HCT116 (cell line): ENCODE results near the gene IFITM5. TPM values are rescaled to one million over a fixed set of nuclear protein-coding genes. Genes with fewer than 3 reads are reported as not detected.

Experiments
- ATAC-seq: fragments of 200-7000 bp; cut with Tn5 transposase; 2 replicates; pipeline ENCODE4 v1.9.1; 2020; ENCODE audit warnings: mild to moderate bottlenecking, moderate library complexity
- BruUV-seq: library from RNA; stranded (reverse); fragments of 400-500 nt; replicated peaks from 2 replicates; lab custom pipeline; 2021; lab: Mats Ljungman, UMichigan
- CTCF ChIA-PET: fragments of 300-600 bp; sonication (Branson Sonifier 250); formaldehyde crosslinking; loops from one replicate; lab custom pipeline; 2021; ENCODE audit warnings: antibody characterized with exemption; lab: Charles Lee
- POLR2A ChIA-PET: fragments of 300-600, 350-600 bp; sonication (Branson Sonifier 250); formaldehyde crosslinking; loops from one replicate; lab custom pipeline; 2021; ENCODE audit warnings: antibody characterized with exemption; lab: Charles Lee
- RAD21 ChIA-PET, 2 experiments: fragments of 300-600 bp; sonication (Branson Sonifier 250); formaldehyde crosslinking; loops; one replicate each; lab custom pipeline; 2023; ENCODE audit warnings: low total read pairs in 2 of 2; ENCODE audit not compliant: uncharacterized antibody in 2 of 2, unreplicated experiment in 2 of 2, low non-redundant PET in 1 of 2; lab: Charles Lee
- DNase-seq: peaks from one replicate; pipeline ENCODE4 v3.0.0-alpha.2; 2010; ENCODE audit warnings: low read depth, low spot score
- H2AFZ ChIP-seq: fragments of 200-600 bp; shearing (Covaris generic), sonication (generic); 2 replicates; pipeline ENCODE4 v1.6.1; 2017; ENCODE audit warnings: low read depth, mixed run types, mixed read lengths, antibody characterized with exemption, low read length; ENCODE audit not compliant: poor library complexity, severe bottlenecking
- H3K27ac ChIP-seq: 2 replicates; pipeline ENCODE4 v1.5.1; 2012; ENCODE audit warnings: low read depth, low read length
- H3K27me3 ChIP-seq: fragments of 200-600 bp; sonication (generic); 2 replicates; pipeline ENCODE4 v1.6.1; 2016; ENCODE audit warnings: mixed run types, low read length, mixed read lengths; ENCODE audit not compliant: insufficient read depth
- H3K36me3 ChIP-seq, 2 experiments: fragments of 200-500 bp in 1 of 2; fragments of 200-600 bp in 1 of 2; sonication (Bioruptor generic) in 1 of 2; sonication (generic) in 1 of 2; 2 replicates each; pipeline versions ENCODE4 v1.5.1 to v1.6.1; 2014 to 2016; ENCODE audit warnings: low read length in 2 of 2, inconsistent platforms in 1 of 2, mixed read lengths in 1 of 2, mixed run types in 1 of 2; ENCODE audit not compliant: insufficient read depth in 2 of 2, control insufficient read depth in 1 of 2
- H3K4me1 ChIP-seq, 2 experiments: fragments of 200-600 bp in 1 of 2; sonication (generic) in 1 of 2; 2 replicates each; pipeline versions ENCODE4 v1.5.1 to v1.6.1; 2012 to 2017; ENCODE audit warnings: low read length in 2 of 2, inconsistent platforms in 1 of 2, mild to moderate bottlenecking in 1 of 2, mixed read lengths in 1 of 2, mixed run types in 1 of 2, moderate library complexity in 1 of 2; ENCODE audit not compliant: insufficient read depth in 2 of 2, control insufficient read depth in 1 of 2
- H3K4me2 ChIP-seq: fragments of 200-600 bp; sonication (generic); 2 replicates; pipeline ENCODE4 v1.6.1; 2017; ENCODE audit warnings: mixed run types, low read length, mixed read lengths
- H3K4me3 ChIP-seq, 2 experiments: fragments of 200-600 bp in 1 of 2; sonication (generic) in 1 of 2; replicated peaks in 1 of 2; 2 replicates each; pipeline ENCODE4 v1.5.1; 2011 to 2016; ENCODE audit warnings: low read length in 2 of 2, control low read depth in 1 of 2, low read depth in 1 of 2, mild to moderate bottlenecking in 1 of 2, mixed read lengths in 1 of 2, mixed run types in 1 of 2
- H3K79me2 ChIP-seq: fragments of 200-600 bp; sonication (generic); 2 replicates; pipeline ENCODE4 v1.6.1; 2017; ENCODE audit warnings: mild to moderate bottlenecking, mixed run types, low read length, moderate library complexity, mixed read lengths; ENCODE audit not compliant: insufficient read depth
- H3K9ac ChIP-seq: fragments of 200-600 bp; sonication (generic); 2 replicates; pipeline ENCODE4 v1.6.1; 2016; ENCODE audit warnings: low read length, mixed read lengths
- H3K9me2 ChIP-seq: fragments of 200-600 bp; sonication (generic), shearing (Covaris generic); 2 replicates; pipeline ENCODE4 v1.6.1; 2017; ENCODE audit warnings: mixed run types, mild to moderate bottlenecking, moderate library complexity; ENCODE audit not compliant: insufficient read depth
- H3K9me3 ChIP-seq, 2 experiments: fragments of 200-500 bp in 1 of 2; fragments of 200-600 bp in 1 of 2; sonication (Bioruptor generic) in 1 of 2; sonication (generic) in 1 of 2; 2 replicates each; pipeline ENCODE4 v1.6.1; 2014 to 2017; ENCODE audit warnings: low read length in 2 of 2, mixed read lengths in 2 of 2, inconsistent platforms in 1 of 2, low read depth in 1 of 2, mild to moderate bottlenecking in 1 of 2, mixed run types in 1 of 2, moderate library complexity in 1 of 2; ENCODE audit not compliant: control insufficient read depth in 1 of 2, insufficient read depth in 1 of 2
- H4K20me1 ChIP-seq: fragments of 200-600 bp; sonication (generic), shearing (Covaris generic); 2 replicates; pipeline ENCODE4 v1.6.1; 2017; ENCODE audit warnings: mixed run types, mild to moderate bottlenecking, moderate library complexity; ENCODE audit not compliant: insufficient read depth
- ATF3 ChIP-seq: IDR thresholded peaks from 2 replicates; pipeline ENCODE4 v1.6.1; 2012
- CBX3 ChIP-seq: IDR thresholded peaks from 2 replicates; pipeline ENCODE4 v1.6.1; 2012; ENCODE audit warnings: low read depth
- CEBPB ChIP-seq: IDR thresholded peaks from 2 replicates; pipeline ENCODE4 v1.6.1; 2012; ENCODE audit warnings: low read depth
- EGR1 ChIP-seq: IDR thresholded peaks from 2 replicates; pipeline ENCODE4 v1.6.1; 2012; ENCODE audit warnings: low read depth
- ELF1 ChIP-seq: IDR thresholded peaks from 2 replicates; pipeline ENCODE4 v1.6.1; 2012; ENCODE audit warnings: low read depth, borderline replicate concordance
- JUND ChIP-seq: IDR thresholded peaks from 2 replicates; pipeline ENCODE4 v1.6.1; 2012
- MAX ChIP-seq: IDR thresholded peaks from 2 replicates; pipeline ENCODE4 v1.6.1; 2012
- POLR2A ChIP-seq: IDR thresholded peaks from 2 replicates; pipeline ENCODE4 v1.7.0; 2011; ENCODE audit warnings: borderline replicate concordance; ENCODE audit not compliant: insufficient read depth, insufficient read length; ENCODE audit errors: extremely low read depth
- POLR2AphosphoS5 ChIP-seq: IDR thresholded peaks from 2 replicates; pipeline ENCODE4 v1.6.1; 2011; ENCODE audit warnings: mild to moderate bottlenecking, low read depth, low read length, moderate library complexity
- REST ChIP-seq: IDR thresholded peaks from 2 replicates; pipeline ENCODE4 v1.6.1; 2012; ENCODE audit warnings: low read depth
- SIN3A ChIP-seq: IDR thresholded peaks from 2 replicates; pipeline ENCODE4 v1.6.1; 2012; ENCODE audit warnings: low read depth
- SP1 ChIP-seq: IDR thresholded peaks from 2 replicates; pipeline ENCODE4 v1.6.1; 2012; ENCODE audit warnings: low read depth
- SRF ChIP-seq: IDR thresholded peaks from 2 replicates; pipeline ENCODE4 v1.6.1; 2012; ENCODE audit warnings: low read depth
- ZFX ChIP-seq: fragments of 450-650 bp; IDR thresholded peaks from 2 replicates; pipeline ENCODE4 v1.6.1; 2017
- intact Hi-C: fragments of 100-400 bp; cut with micrococcal nuclease; formaldehyde crosslinking; loops from 2 replicates; pipeline ENCODE4 v1.10.0; 2022
- total RNA-seq: library from RNA; stranded (reverse); gene quantifications from one replicate; pipeline ENCODE4 v1.2.1, GENCODE V29; 2021; ENCODE audit not compliant: unreplicated experiment

The IFITM5 gene
- total RNA-seq, 1 experiment from 2014 or later, result not detected

- no TSS peak for BruUV-seq
- no peak for ATAC-seq
Measured at GRCh38 chr11:272931-273198, 26.5 kb downstream of the IFITM5 start.

More at GRCh38 chr11:272931-273198, 26.5 kb downstream of the IFITM5 start:
- Histone ChIP-seq H4K20me1 (no peaks in the 10 kb centered on the region), H3K27me3 (no peaks in the 10 kb centered on the region), H3K79me2 (no peaks in the 10 kb centered on the region), H3K4me2 (no peak overlapping the region), H3K9me3 (no peaks in the 10 kb centered on the region), H3K36me3 (no peaks in the 10 kb centered on the region), H3K4me3 (no peak overlapping the region), H3K27ac (no peak overlapping the region), H3K9me2 (no peaks in the 10 kb centered on the region), H3K4me1 (peaks cover 0 to under 1% of the 10 kb centered on the region in 2 experiments; a peak in 1 of 4 replicates), H2AFZ (no peak overlapping the region), H3K9ac (no peak overlapping the region)
- TF ChIP-seq CEBPB, result no peak
- TF ChIP-seq POLR2AphosphoS5, result no peak
- no peak for TF ChIP-seq SP1
- no peak for TF ChIP-seq SIN3A
- no peak for TF ChIP-seq JUND
- no peak for TF ChIP-seq SRF
- no peak for TF ChIP-seq ELF1
- TF ChIP-seq CBX3, result no peak
- no peak for TF ChIP-seq ATF3
- TF ChIP-seq POLR2A, result no peak
- TF ChIP-seq MAX, result no peak
- no peak for TF ChIP-seq EGR1
- TF ChIP-seq REST, result no peak
- TF ChIP-seq ZFX, result no peak
- ChIA-PET POLR2A (no interaction called here), RAD21 (no interaction called here), CTCF (no interaction called here)
- no peak for DNase-seq
- intact Hi-C loops, result no loop called here
